Panc1 (cell line): ENCODE data around the gene NPNT. TPM values are rescaled to one million over a fixed set of nuclear protein-coding genes. Genes with fewer than 3 reads are reported as not detected.

Experiments used
- ATAC-seq: fragments of 200-7000 bp; cut with Tn5 transposase; 2 replicates; pipeline ENCODE4 v1.9.1; 2020; ENCODE audit warnings: mild to moderate bottlenecking, moderate library complexity
- BruUV-seq: library from RNA; stranded (reverse); fragments of 400-500 nt; replicated peaks from 2 replicates; lab custom pipeline; 2021; lab: Mats Ljungman, UMichigan
- CTCF ChIA-PET: fragments of 300-600 bp; sonication (Branson Sonifier 250); formaldehyde crosslinking; loops from one replicate; lab custom pipeline; 2022; ENCODE audit warnings: antibody characterized with exemption; lab: Charles Lee
- POLR2A ChIA-PET: fragments of 300-600 bp; sonication (Branson Sonifier 250); formaldehyde crosslinking; loops from one replicate; lab custom pipeline; 2022; ENCODE audit warnings: antibody characterized with exemption; lab: Charles Lee
- DNase-seq: peaks from one replicate; pipeline ENCODE4 v3.0.0-alpha.2; 2010; ENCODE audit warnings: low read depth, low spot score
- H3K27ac ChIP-seq: 2 replicates; pipeline ENCODE4 v1.5.1; 2011; ENCODE audit warnings: mild to moderate bottlenecking, low read length, inconsistent platforms
- H3K27me3 ChIP-seq: fragments of 200-500 bp; sonication (Bioruptor generic); 2 replicates; pipeline ENCODE4 v1.6.0; 2014; ENCODE audit warnings: low read length, inconsistent platforms; ENCODE audit not compliant: control insufficient read depth, insufficient read depth
- H3K36me3 ChIP-seq: fragments of 200-500 bp; sonication (Bioruptor generic); 2 replicates; pipeline ENCODE4 v1.5.1; 2014; ENCODE audit warnings: inconsistent platforms, mild to moderate bottlenecking, low read length, moderate library complexity; ENCODE audit not compliant: control insufficient read depth, insufficient read depth
- H3K4me1 ChIP-seq: 2 replicates; pipeline ENCODE4 v1.5.1; 2011; ENCODE audit warnings: inconsistent platforms, mild to moderate bottlenecking, low read length, moderate library complexity; ENCODE audit not compliant: control insufficient read depth, insufficient read depth
- H3K4me3 ChIP-seq, 2 experiments: 2 replicates each; pipeline ENCODE4 v1.5.1; 2011 to 2012; ENCODE audit warnings: low read depth in 2 of 2, low read length in 2 of 2, mild to moderate bottlenecking in 2 of 2, inconsistent platforms in 1 of 2, moderate library complexity in 1 of 2
- H3K9me3 ChIP-seq: fragments of 200-500 bp; sonication (Bioruptor generic); 2 replicates; pipeline ENCODE4 v1.5.1; 2014; ENCODE audit warnings: low read depth, mild to moderate bottlenecking, inconsistent platforms, low read length, moderate library complexity; ENCODE audit not compliant: control insufficient read depth, insufficient read depth
- CTCF ChIP-seq: fragments of 450-650 bp; IDR thresholded peaks from 2 replicates; pipeline ENCODE4 v1.5.1; 2017; ENCODE audit warnings: mild to moderate bottlenecking
- POLR2AphosphoS5 ChIP-seq: IDR thresholded peaks from 2 replicates; pipeline ENCODE4 v1.6.1; 2012; ENCODE audit warnings: mild to moderate bottlenecking, low read depth, low read length, moderate library complexity
- SIN3A ChIP-seq: IDR thresholded peaks from 2 replicates; pipeline ENCODE4 v1.6.1; 2012; ENCODE audit warnings: low read depth, mild to moderate bottlenecking, low read length, moderate library complexity, borderline replicate concordance; ENCODE audit not compliant: insufficient read depth
- TCF7L2 ChIP-seq: IDR thresholded peaks from 2 replicates; pipeline ENCODE4 v1.6.1; 2011; ENCODE audit warnings: mild to moderate bottlenecking, low read depth, low read length, inconsistent platforms
- in situ Hi-C: cut with HindIII; loops from 2 replicates; pipeline ENCODE4 v1.10.0; 2016; ENCODE audit warnings: low sequenced_read_pairs, low pct_unique_long_range_greater_than_20kb
- intact Hi-C: fragments of 100-400 bp; cut with micrococcal nuclease; formaldehyde crosslinking; loops from one replicate; pipeline ENCODE4 v1.10.0; 2022; ENCODE audit not compliant: unreplicated experiment
- total RNA-seq: library from RNA; stranded (reverse); gene quantifications from one replicate; pipeline ENCODE4 v1.2.1, GENCODE V29; 2021; ENCODE audit not compliant: unreplicated experiment
- TF ChIP-seq, protein P1 (sequence below), 2 experiments: IDR thresholded peaks; 2 replicates each; pipeline ENCODE4 v1.6.1; 2011 to 2012; ENCODE audit warnings: low read depth in 2 of 2, control low read depth in 1 of 2, low read length in 1 of 2, mild to moderate bottlenecking in 1 of 2, moderate library complexity in 1 of 2; ENCODE audit not compliant: insufficient read depth in 1 of 2

Gene NPNT
- total RNA-seq, 1 experiment from 2014 or later, result 1.9 TPM

GRCh38 chr4:105957680-105958079 is 62.4 kb downstream of the NPNT start:
- no peak for DNase-seq
- BruUV-seq, result no TSS peak
- H3K4me3 ChIP-seq, result no peak overlapping the region
- no peak for ATAC-seq
- H3K27me3 ChIP-seq, result no peaks in the 10 kb centered on the region
- no peak overlapping the region for H3K27ac ChIP-seq
- ChIA-PET POLR2A (no interaction called here), CTCF (no interaction called here)
- H3K9me3 ChIP-seq, result no peaks in the 10 kb centered on the region
- intact Hi-C loops (no loop called here), in situ Hi-C loops (no loop called here)
- TF ChIP-seq TCF7L2 (no peak), SIN3A (no peak)
- H3K4me1 ChIP-seq, result no peaks in the 10 kb centered on the region
- no peaks in the 10 kb centered on the region for H3K36me3 ChIP-seq

DNA sequence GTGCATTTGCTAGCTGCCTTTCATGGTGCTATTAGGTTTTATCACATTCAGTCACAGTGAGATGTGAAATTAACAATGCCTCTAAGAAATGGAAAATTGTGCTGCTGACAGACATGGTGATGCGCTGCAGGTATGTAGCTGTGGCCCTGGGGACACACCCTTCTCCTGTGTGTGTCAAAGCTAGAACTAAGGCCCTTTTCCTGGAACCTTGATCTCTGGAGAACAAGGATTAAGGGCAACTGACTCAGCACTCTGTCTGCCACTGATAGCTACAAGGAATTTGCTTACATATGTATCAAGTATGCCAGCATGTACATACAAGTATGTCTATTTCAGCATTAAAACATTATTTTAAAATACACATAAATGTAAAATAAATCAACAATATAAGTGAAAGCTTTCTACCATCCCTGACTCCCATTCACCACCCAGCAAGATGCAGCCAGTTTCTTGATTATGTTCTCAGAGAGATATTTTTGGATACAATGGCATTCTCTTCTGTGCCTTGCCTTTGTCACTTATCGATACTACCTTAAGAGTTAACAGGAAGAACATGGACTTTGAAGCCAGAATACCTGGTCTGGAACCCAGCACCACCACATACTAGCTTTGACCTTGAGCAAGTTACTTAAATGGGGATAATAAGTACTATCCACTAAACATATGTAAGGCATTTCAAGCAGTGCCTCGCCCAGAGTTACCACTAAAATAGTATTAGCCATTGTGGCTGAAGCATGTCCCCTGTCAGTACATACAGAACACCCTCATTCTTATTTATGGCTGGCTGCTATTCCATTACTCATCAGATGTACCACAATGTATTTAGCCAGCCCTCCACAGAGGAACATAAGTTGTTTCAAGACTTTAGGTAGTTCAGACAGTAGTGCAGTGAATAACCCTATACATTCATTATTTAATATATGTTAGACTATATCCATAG is 68.5 kb downstream of the NPNT start:
- no TSS peak for BruUV-seq
- CTCF ChIA-PET, result no interaction called here
- no peaks in the 10 kb centered on the region for H3K27me3 ChIP-seq
- no peaks in the 10 kb centered on the region for H3K36me3 ChIP-seq
- no peaks in the 10 kb centered on the region for H3K9me3 ChIP-seq
- POLR2A ChIA-PET, result no interaction called here
- no peaks in the 10 kb centered on the region for H3K4me1 ChIP-seq
- intact Hi-C loops, result no loop called here
- TF ChIP-seq SIN3A (no peak), POLR2AphosphoS5 (no peak), CTCF (no peak), TCF7L2 (no peak)
- TF ChIP-seq, protein P1, sequence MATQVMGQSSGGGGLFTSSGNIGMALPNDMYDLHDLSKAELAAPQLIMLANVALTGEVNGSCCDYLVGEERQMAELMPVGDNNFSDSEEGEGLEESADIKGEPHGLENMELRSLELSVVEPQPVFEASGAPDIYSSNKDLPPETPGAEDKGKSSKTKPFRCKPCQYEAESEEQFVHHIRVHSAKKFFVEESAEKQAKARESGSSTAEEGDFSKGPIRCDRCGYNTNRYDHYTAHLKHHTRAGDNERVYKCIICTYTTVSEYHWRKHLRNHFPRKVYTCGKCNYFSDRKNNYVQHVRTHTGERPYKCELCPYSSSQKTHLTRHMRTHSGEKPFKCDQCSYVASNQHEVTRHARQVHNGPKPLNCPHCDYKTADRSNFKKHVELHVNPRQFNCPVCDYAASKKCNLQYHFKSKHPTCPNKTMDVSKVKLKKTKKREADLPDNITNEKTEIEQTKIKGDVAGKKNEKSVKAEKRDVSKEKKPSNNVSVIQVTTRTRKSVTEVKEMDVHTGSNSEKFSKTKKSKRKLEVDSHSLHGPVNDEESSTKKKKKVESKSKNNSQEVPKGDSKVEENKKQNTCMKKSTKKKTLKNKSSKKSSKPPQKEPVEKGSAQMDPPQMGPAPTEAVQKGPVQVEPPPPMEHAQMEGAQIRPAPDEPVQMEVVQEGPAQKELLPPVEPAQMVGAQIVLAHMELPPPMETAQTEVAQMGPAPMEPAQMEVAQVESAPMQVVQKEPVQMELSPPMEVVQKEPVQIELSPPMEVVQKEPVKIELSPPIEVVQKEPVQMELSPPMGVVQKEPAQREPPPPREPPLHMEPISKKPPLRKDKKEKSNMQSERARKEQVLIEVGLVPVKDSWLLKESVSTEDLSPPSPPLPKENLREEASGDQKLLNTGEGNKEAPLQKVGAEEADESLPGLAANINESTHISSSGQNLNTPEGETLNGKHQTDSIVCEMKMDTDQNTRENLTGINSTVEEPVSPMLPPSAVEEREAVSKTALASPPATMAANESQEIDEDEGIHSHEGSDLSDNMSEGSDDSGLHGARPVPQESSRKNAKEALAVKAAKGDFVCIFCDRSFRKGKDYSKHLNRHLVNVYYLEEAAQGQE (IDR thresholded peaks at IDR 0.05; ENCODE audit: insufficient read depth in 1 of 2, low read depth in 2 of 2, low read length in 1 of 2), result no peak
- in situ Hi-C loops, result no loop called here
- H3K4me3 ChIP-seq, result no peak overlapping the region
- no peak for ATAC-seq
- no peak for DNase-seq
- no peak overlapping the region for H3K27ac ChIP-seq

DNA sequence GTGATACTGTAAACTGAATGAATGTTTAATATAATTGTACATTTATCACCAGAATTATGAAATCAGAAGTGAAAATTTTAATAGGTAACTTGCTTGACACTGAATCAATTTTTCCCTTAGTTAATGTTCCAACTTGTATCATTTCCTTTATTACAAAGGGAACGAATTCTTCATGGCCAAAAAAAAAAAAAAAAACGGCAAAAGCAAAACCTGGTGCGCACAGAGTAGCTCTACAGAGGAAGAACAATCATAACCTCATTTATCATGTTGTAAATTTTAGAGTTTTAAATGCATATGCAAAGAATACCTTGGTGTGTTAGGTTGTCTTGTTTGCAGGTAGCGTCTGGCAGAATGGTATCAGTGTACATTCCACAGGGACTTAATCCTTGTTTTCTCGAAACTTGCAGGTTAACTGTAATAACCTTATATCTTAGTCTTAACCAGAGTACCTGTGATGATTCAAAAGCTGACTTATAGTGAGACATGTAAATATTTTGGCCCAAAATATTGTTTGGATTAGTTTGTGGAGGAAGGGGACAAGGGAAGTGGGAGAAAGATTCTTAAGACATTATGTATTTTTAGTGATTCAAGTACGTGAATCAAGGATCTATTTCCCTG is 70.0 kb downstream of the NPNT start:
- H3K36me3 ChIP-seq, result no peaks in the 10 kb centered on the region
- intact Hi-C loops, result no loop called here
- CTCF ChIA-PET, result no interaction called here
- DNase-seq (no peak), ATAC-seq (no peak)
- TF ChIP-seq TCF7L2, result no peak
- no peak for TF ChIP-seq SIN3A
- TF ChIP-seq POLR2AphosphoS5, result no peak
- no peak for TF ChIP-seq CTCF
- TF ChIP-seq, protein P1 (IDR thresholded peaks at IDR 0.05; ENCODE audit: insufficient read depth in 1 of 2, low read depth in 2 of 2, low read length in 1 of 2), result no peak
- in situ Hi-C loops, result no loop called here
- POLR2A ChIA-PET, result no interaction called here
- BruUV-seq, result no TSS peak
- H3K9me3 ChIP-seq, result no peaks in the 10 kb centered on the region
- no peak overlapping the region for H3K4me3 ChIP-seq
- H3K4me1 ChIP-seq, result no peaks in the 10 kb centered on the region
- H3K27ac ChIP-seq, result no peak overlapping the region
- no peaks in the 10 kb centered on the region for H3K27me3 ChIP-seq
